DLD1 (cell line): Measurements from ENCODE around the gene PCYT2.
"Not testable (repeated sequence)": the region's sequence is repeated elsewhere in the genome, so short reads cannot be mapped to it uniquely, and the experiment has no call there.

Experiments
- in situ Hi-C: cut with HindIII; loops from 2 replicates; pipeline ENCODE4 v1.10.0; 2017; ENCODE audit warnings: low sequenced_read_pairs

The PCYT2 gene

DNA sequence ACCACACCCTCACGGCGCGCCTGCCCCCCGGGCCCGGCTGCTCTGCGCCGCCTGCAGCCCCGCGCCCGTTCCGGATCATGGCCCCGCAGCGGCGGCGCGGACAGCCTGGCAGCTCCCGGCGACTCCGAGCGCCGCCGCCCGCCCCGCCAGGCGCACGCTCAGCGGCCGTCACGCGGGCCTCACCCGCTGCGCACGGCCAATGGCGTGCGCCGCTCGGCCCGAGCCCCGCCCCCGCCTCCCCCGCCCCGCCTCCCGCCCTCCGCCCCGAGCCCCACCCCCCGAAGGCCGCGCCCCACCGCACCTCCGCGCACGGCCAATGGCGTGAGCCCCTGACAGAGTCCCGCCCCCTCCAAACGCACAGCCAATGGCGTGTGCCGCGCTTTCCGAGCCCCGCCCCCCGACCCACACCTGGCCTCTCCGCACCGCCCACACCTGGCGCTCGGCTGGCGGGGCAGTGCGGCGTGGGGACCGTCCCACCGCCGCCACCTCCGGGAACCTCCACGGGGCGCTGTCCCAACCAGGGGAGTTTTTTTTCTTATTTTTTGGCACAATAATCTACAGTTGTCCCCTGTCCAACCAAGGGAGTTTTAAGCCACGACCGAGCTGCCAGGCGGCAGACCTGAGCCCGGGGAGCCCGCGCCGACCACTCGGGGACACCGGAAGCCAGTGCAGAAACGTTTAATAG is at the start of gene PCYT2:
TSS of gene PCYT2 (minus strand) at position 123 of the 685 bp plus-strand sequence. CDS start at position 79, 44 bp downstream.
- in situ Hi-C loops: no loop called here

GRCh38 chr17:81960130-81960958 is 49.1 kb upstream of the PCYT2 start:
- in situ Hi-C loops: no loop called here

DNA sequence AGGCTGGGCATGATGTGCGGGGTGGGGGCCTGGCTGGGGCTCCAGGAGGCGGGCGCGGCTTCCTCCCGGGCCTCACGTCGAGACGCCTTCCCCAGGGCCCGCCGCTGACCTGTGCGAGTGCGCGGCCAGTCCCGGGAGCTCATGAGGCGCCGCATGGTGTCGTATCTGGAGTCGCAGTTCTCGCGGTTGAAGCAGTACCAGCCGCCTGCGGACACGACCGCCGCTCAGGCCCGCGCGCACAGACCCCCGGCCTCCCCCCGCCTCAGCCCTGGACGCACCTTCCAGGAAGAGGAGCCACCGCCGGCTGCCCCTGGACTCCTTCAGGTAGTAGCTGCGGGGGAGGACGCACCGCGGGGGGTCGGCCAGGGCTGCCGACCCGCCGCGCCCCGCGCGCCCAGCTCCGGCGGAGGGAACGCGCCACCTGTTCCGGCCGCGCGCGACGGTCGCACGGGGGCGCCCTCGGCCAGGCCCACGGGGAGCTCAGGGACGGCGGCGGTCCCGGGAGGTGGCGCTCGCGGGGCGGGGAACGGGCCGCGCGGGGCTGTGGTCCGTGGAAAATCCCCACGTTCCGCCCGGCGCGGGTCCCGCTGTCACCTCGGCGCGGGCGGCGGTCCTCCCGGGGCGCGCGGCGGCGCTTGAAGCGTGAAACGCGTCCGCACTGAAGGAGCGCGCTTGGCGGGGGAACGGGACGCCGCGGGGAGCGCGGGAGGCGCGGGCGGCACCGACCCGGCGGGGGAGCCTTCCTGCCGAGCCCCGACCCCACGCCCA is 48.3 kb upstream of the PCYT2 start:
- in situ Hi-C loops: no loop called here

DNA sequence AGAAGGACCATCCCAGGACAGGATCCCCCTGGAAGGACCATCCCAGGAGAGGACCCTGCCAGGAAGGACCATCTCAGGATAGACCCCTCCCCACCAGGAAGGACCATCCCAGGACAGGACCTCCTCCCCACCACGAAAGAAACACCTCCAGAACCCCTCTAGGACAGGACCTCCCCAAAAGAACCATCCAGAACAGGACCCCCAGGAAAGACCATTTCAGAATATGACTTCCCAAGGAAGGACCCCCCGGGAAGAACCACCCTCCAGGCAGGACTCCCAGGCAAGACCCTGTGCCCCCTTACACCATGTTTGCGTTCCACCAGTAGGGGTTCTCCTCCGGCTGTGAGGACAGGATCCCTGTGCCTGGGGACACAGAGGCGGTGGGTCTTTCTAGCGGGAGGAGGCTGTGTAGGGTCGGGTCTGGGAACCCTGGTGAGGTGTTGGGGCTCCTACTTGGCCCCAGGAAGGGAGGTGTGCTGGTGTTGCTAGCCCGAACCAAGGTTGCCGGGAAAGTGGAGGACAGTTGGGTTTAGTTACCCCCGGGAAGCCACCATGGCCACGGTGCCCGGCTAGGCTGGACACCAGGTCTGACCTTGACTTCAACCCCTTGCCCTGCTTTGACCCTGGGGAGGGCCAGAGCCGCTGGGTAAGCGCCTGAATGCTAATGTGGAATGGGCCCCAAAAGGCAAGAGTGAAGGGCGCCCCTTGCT is 47.6 kb upstream of the PCYT2 start:
- in situ Hi-C loops: no loop called here

DNA sequence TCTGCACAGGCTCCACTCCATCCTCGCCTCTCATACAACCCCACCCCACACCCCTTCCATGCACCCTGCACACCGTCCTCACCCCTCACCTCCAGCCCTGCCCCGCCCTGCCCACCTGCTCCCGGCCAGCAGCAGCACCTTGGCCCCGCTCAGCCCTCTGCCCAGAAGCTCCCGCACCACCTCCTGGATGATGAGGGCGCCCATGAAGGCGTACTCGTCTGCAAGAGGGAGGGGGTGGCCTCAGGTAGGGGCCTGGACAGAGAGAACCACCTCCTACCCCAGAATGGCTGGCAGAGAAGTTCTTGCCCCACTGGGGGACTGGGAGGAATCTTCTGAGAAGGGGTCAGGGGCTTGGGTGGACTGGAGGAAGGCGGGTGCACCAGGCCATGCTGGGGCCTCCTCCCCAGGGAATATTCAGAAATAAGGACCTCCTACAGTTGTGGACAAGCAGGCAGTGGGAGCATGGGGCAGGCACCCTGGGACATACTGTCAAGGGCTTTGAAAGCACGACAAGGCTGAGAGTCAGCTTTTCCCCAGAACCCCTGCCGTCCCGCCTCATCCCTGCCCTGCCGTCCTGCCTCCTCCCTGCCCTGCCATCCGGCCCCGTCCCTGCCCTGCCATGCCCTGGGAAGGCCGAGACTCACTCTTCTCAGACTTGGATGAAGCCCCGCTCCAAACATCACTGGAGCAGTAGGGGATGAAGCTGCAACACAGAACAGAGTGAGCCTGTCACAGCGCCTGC is 46.7 kb upstream of the PCYT2 start:
- in situ Hi-C loops: no loop called here

- in situ Hi-C loops: no loop called here
Measured at GRCh38 chr17:81956607-81957589, 45.7 kb upstream of the PCYT2 start.

- in situ Hi-C loops: no loop called here
Measured at GRCh38 chr17:81955756-81956544, 44.8 kb upstream of the PCYT2 start.

DNA sequence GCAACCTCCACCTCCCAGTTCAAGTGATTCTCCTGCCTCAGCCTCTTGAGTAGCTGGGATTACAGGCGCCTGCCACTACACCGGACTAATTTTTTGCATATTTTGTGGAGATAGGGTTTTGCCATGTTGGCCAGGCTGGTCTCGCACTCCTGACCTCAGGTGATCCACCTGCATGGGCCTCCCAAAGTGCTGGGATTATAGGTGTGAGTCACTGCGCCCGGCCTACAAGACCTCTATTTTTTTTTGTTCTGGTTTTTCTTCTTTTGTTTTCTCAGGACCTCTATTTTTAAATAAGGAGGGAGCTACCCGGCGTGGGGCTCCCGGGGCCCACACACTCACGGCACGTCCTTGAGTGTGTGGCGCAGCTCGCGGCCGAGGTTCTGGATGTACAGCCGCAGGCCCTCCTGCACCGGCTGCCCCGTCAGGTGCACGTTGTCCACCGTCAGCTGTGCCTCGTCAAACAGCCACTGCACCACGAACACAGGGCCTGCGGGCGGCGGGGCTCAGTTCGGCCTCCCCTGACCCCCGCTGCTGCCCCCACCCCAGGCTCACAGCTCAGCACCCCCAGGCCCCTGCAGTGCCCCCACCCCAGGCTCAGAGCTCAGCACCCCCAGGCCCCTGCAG is 44.0 kb upstream of the PCYT2 start:
- in situ Hi-C loops: no loop called here

DNA sequence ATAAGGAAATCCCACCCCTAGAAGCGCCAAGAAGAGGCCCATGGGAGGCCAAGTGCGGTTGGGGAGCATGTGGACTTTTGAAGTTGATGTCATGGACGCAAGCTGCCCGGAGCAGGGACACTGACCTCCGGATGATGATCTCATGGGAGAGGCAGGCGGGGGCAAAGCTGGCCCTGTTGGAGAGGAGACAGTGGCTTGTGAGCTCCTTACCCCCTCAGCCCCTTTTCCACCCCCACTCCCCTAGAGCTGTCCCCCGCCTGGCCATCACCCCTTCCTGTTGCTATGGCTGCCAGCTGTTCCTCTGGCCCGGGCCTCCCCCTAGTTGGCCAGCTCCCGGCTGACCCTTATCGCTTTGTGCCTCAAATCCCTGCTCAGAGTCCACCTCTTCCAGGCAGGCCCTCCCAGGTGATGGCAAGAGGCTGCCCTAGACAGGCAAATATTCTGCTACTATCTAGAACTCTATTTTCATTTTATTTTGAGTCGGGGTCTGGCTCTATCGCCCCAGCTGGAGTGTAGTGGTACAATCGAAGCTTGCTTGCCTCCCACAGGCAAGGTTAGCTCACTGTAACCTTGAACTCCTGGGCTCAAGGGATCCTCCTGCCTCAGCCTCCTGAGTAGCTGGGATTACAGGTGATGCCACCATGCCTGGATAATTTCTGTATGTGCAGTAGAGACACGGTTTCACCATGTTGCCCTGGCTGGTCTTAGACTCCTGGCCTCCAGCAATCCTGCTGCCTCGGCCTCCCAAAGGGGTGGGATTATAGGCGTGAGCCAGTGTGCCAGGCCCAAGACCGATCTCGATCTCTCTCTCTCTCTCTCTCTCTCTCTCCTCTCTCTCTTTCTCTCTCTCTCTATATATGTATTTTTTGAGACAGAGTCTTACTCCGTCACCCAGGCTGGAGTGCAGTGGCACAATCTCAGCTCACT is 43.2 kb upstream of the PCYT2 start:
- in situ Hi-C loops: no loop called here

- in situ Hi-C loops: not testable (repeated sequence)
Measured at GRCh38 chr17:81953443-81953842, 42.2 kb upstream of the PCYT2 start.

DNA sequence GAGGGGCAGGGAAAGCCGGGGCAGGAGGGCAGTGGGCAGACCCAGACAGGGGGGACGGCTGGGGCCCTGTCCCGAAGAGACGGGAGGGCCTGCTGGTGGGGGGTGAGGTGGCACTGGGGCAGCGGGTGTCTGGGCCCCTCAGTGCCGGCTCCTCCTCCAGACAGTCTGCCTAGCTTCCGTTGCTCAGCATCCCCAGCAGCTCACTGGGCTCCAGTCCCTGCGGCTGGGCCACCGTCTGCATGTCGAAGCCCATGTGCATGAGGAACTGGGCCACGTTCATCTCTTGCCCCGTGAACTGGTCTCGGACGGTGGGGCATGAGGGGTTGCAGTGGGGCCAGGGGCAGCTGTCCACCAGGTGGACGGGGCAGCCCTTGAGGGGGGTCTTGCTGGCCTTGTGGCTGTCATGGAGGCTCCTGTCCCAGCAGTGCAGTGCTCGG is 41.6 kb upstream of the PCYT2 start:
- in situ Hi-C loops: no loop called here

GRCh38 chr17:81951785-81952684 is 40.8 kb upstream of the PCYT2 start:
- in situ Hi-C loops: no loop called here

DNA sequence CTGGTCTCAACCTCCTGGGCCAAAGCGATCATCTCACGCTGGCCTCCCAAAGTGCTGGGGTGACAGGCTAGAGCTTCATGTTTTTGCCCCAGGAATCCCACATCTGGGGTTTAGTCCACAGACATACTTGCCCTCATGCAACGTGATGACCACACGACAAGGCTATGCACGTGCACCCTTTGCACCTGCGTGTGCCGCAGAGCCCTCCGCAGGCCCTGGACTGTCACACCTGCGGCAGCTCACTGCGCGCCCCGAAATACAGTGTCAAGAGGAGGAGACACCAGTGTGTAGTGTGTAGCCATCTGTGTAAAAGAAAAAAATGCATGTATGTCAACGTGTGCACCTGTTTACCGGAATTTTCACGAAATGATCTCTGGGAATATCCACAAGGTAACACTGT is 39.3 kb upstream of the PCYT2 start:
- in situ Hi-C loops: no loop called here

- in situ Hi-C loops: no loop called here
Measured at GRCh38 chr17:81948635-81949378, 37.6 kb upstream of the PCYT2 start.

- in situ Hi-C loops: no loop called here
Measured at GRCh38 chr17:81947189-81947588, 36.0 kb upstream of the PCYT2 start, which contains the start of gene MYADML2. MYADML2 (minus strand) TSS chr17:81947233; CDS start chr17:81941741, 5,492 bp downstream.
